HCT116 (cell line): ENCODE data around the gene STK11. TPM values are rescaled to one million over a fixed set of nuclear protein-coding genes. Genes with fewer than 3 reads are reported as not detected.

ENCODE experiments used
- ATAC-seq: fragments of 200-7000 bp; cut with Tn5 transposase; 2 replicates; pipeline ENCODE4 v1.9.1; 2020; ENCODE audit warnings: mild to moderate bottlenecking, moderate library complexity
- BruUV-seq: library from RNA; stranded (reverse); fragments of 400-500 nt; replicated peaks from 2 replicates; lab custom pipeline; 2021; lab: Mats Ljungman, UMichigan
- CTCF ChIA-PET: fragments of 300-600 bp; sonication (Branson Sonifier 250); formaldehyde crosslinking; loops from one replicate; lab custom pipeline; 2021; ENCODE audit warnings: antibody characterized with exemption; lab: Charles Lee
- POLR2A ChIA-PET: fragments of 300-600, 350-600 bp; sonication (Branson Sonifier 250); formaldehyde crosslinking; loops from one replicate; lab custom pipeline; 2021; ENCODE audit warnings: antibody characterized with exemption; lab: Charles Lee
- RAD21 ChIA-PET, 2 experiments: fragments of 300-600 bp; sonication (Branson Sonifier 250); formaldehyde crosslinking; loops; one replicate each; lab custom pipeline; 2023; ENCODE audit warnings: low total read pairs in 2 of 2; ENCODE audit not compliant: uncharacterized antibody in 2 of 2, unreplicated experiment in 2 of 2, low non-redundant PET in 1 of 2; lab: Charles Lee
- DNase-seq: peaks from one replicate; pipeline ENCODE4 v3.0.0-alpha.2; 2010; ENCODE audit warnings: low read depth, low spot score
- H2AFZ ChIP-seq: fragments of 200-600 bp; shearing (Covaris generic), sonication (generic); 2 replicates; pipeline ENCODE4 v1.6.1; 2017; ENCODE audit warnings: low read depth, mixed run types, mixed read lengths, antibody characterized with exemption, low read length; ENCODE audit not compliant: poor library complexity, severe bottlenecking
- H3K27ac ChIP-seq: 2 replicates; pipeline ENCODE4 v1.5.1; 2012; ENCODE audit warnings: low read depth, low read length
- H3K27me3 ChIP-seq: fragments of 200-600 bp; sonication (generic); 2 replicates; pipeline ENCODE4 v1.6.1; 2016; ENCODE audit warnings: mixed run types, low read length, mixed read lengths; ENCODE audit not compliant: insufficient read depth
- H3K36me3 ChIP-seq, 2 experiments: fragments of 200-500 bp in 1 of 2; fragments of 200-600 bp in 1 of 2; sonication (Bioruptor generic) in 1 of 2; sonication (generic) in 1 of 2; 2 replicates each; pipeline versions ENCODE4 v1.5.1 to v1.6.1; 2014 to 2016; ENCODE audit warnings: low read length in 2 of 2, inconsistent platforms in 1 of 2, mixed read lengths in 1 of 2, mixed run types in 1 of 2; ENCODE audit not compliant: insufficient read depth in 2 of 2, control insufficient read depth in 1 of 2
- H3K4me1 ChIP-seq, 2 experiments: fragments of 200-600 bp in 1 of 2; sonication (generic) in 1 of 2; 2 replicates each; pipeline versions ENCODE4 v1.5.1 to v1.6.1; 2012 to 2017; ENCODE audit warnings: low read length in 2 of 2, inconsistent platforms in 1 of 2, mild to moderate bottlenecking in 1 of 2, mixed read lengths in 1 of 2, mixed run types in 1 of 2, moderate library complexity in 1 of 2; ENCODE audit not compliant: insufficient read depth in 2 of 2, control insufficient read depth in 1 of 2
- H3K4me2 ChIP-seq: fragments of 200-600 bp; sonication (generic); 2 replicates; pipeline ENCODE4 v1.6.1; 2017; ENCODE audit warnings: mixed run types, low read length, mixed read lengths
- H3K4me3 ChIP-seq, 2 experiments: fragments of 200-600 bp in 1 of 2; sonication (generic) in 1 of 2; replicated peaks in 1 of 2; 2 replicates each; pipeline ENCODE4 v1.5.1; 2011 to 2016; ENCODE audit warnings: low read length in 2 of 2, control low read depth in 1 of 2, low read depth in 1 of 2, mild to moderate bottlenecking in 1 of 2, mixed read lengths in 1 of 2, mixed run types in 1 of 2
- H3K79me2 ChIP-seq: fragments of 200-600 bp; sonication (generic); 2 replicates; pipeline ENCODE4 v1.6.1; 2017; ENCODE audit warnings: mild to moderate bottlenecking, mixed run types, low read length, moderate library complexity, mixed read lengths; ENCODE audit not compliant: insufficient read depth
- H3K9ac ChIP-seq: fragments of 200-600 bp; sonication (generic); 2 replicates; pipeline ENCODE4 v1.6.1; 2016; ENCODE audit warnings: low read length, mixed read lengths
- H3K9me2 ChIP-seq: fragments of 200-600 bp; sonication (generic), shearing (Covaris generic); 2 replicates; pipeline ENCODE4 v1.6.1; 2017; ENCODE audit warnings: mixed run types, mild to moderate bottlenecking, moderate library complexity; ENCODE audit not compliant: insufficient read depth
- H3K9me3 ChIP-seq, 2 experiments: fragments of 200-500 bp in 1 of 2; fragments of 200-600 bp in 1 of 2; sonication (Bioruptor generic) in 1 of 2; sonication (generic) in 1 of 2; 2 replicates each; pipeline ENCODE4 v1.6.1; 2014 to 2017; ENCODE audit warnings: low read length in 2 of 2, mixed read lengths in 2 of 2, inconsistent platforms in 1 of 2, low read depth in 1 of 2, mild to moderate bottlenecking in 1 of 2, mixed run types in 1 of 2, moderate library complexity in 1 of 2; ENCODE audit not compliant: control insufficient read depth in 1 of 2, insufficient read depth in 1 of 2
- H4K20me1 ChIP-seq: fragments of 200-600 bp; sonication (generic), shearing (Covaris generic); 2 replicates; pipeline ENCODE4 v1.6.1; 2017; ENCODE audit warnings: mixed run types, mild to moderate bottlenecking, moderate library complexity; ENCODE audit not compliant: insufficient read depth
- ZBTB33 ChIP-seq: IDR thresholded peaks from 2 replicates; pipeline ENCODE4 v1.6.1; 2011; ENCODE audit warnings: mild to moderate bottlenecking, low read length, moderate library complexity; ENCODE audit not compliant: insufficient replicate concordance; ENCODE audit errors: extremely low read depth
- ZFX ChIP-seq: fragments of 450-650 bp; IDR thresholded peaks from 2 replicates; pipeline ENCODE4 v1.6.1; 2017
- intact Hi-C: fragments of 100-400 bp; cut with micrococcal nuclease; formaldehyde crosslinking; loops from 2 replicates; pipeline ENCODE4 v1.10.0; 2022
- total RNA-seq: library from RNA; stranded (reverse); gene quantifications from one replicate; pipeline ENCODE4 v1.2.1, GENCODE V29; 2021; ENCODE audit not compliant: unreplicated experiment
- TF ChIP-seq, protein P1 (sequence below): IDR thresholded peaks from 2 replicates; pipeline ENCODE4 v1.6.1; 2012

The STK11 gene
- total RNA-seq, 1 experiment from 2014 or later = 86.9 TPM

GRCh38 chr19:1274852-1275259, 69.3 kb downstream of the STK11 start:
- TF ChIP-seq ZFX (no peak), ZBTB33 (peak; percentile 47)
- TF ChIP-seq, protein P1, sequence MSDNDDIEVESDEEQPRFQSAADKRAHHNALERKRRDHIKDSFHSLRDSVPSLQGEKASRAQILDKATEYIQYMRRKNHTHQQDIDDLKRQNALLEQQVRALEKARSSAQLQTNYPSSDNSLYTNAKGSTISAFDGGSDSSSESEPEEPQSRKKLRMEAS = 0 out of 2 replicates have a peak, but pooled peaks have one; percentile 5
- RAD21 ChIA-PET = no interaction called here
- POLR2A ChIA-PET = interaction anchor here (0.9 to 2.1 kb wide), 7 partner anchors 9 to 253 kb away, joined by 3 to 12 read pairs (median 5); partner anchors contain the start of genes ATP5F1D and RNU6-2
- ATAC-seq = peak; percentile 21
- Histone ChIP-seq H3K79me2 (peaks cover 68% of the 10 kb centered on the region), H3K27ac (peak overlapping the region; percentile 100), H2AFZ (no peak overlapping the region), H3K4me3 (peak overlapping the region; percentile 84 to 85), H3K9me2 (no peaks in the 10 kb centered on the region), H3K4me2 (peak overlapping the region; percentile 99), H3K9ac (peak overlapping the region; percentile 97), H3K27me3 (no peaks in the 10 kb centered on the region), H3K36me3 (peaks cover 27 to 40% of the 10 kb centered on the region in 2 experiments; a peak in 3 of 4 replicates), H3K4me1 (peaks cover 26 to 57% of the 10 kb centered on the region in 2 experiments), H3K9me3 (no peaks in the 10 kb centered on the region), H4K20me1 (no peaks in the 10 kb centered on the region)
- CTCF ChIA-PET = interaction anchor here (1.0 to 2.7 kb wide), 3 partner anchors 9 to 31 kb away, joined by 6 to 31 read pairs (median 13); no protein-coding TSS in a partner anchor
- intact Hi-C loops = loop anchor here (10.0 kb wide), 1 partner anchor 130 kb away; the partner anchor contains the start of genes DAZAP1 and GAMT
- no TSS peak for BruUV-seq
- DNase-seq = no peak
